Testis (tissue), 3 donors: ENCODE data around the gene HIP1. TPM values are rescaled to one million over a fixed set of nuclear protein-coding genes. Genes with fewer than 3 reads are reported as not detected.
"Not testable (repeated sequence)": the region's sequence is repeated elsewhere in the genome, so short reads cannot be mapped to it uniquely, and the experiment has no call there.

ENCODE experiments used
- DNase-seq: peaks from one replicate; pipeline ENCODE4 v3.0.0-alpha.2; 2019
- H3K27ac ChIP-seq, 2 donors: fragments of 200-600 bp; sonication (generic); one replicate each; pipeline ENCODE4 v1.5.1; 2019
- H3K27me3 ChIP-seq: fragments of 200-600 bp; sonication (generic); one replicate; pipeline ENCODE4 v1.5.1; 2019
- H3K36me3 ChIP-seq: fragments of 200-600 bp; sonication (generic); one replicate; pipeline ENCODE4 v1.5.1; 2017; ENCODE audit warnings: low read depth; ENCODE audit errors: missing control alignments
- H3K4me1 ChIP-seq: fragments of 200-600 bp; sonication (generic); one replicate; pipeline ENCODE4 v1.5.1; 2019
- H3K4me3 ChIP-seq, 2 donors: fragments of 200-600 bp; sonication (generic); one replicate each; pipeline ENCODE4 v1.5.1; 2017 to 2019
- H3K9me3 ChIP-seq: fragments of 200-600 bp; sonication (generic); one replicate; pipeline ENCODE4 v1.5.1; 2017
- POLR2A ChIP-seq: fragments of 450-650 bp; IDR thresholded peaks from one replicate; pipeline ENCODE4 v1.6.1; 2017; ENCODE audit warnings: antibody characterized with exemption, mild to moderate bottlenecking, moderate library complexity
- WGBS, 2 donors: methylation state at CpG; one replicate each; pipeline ENCODE4 v1.1.5; 2018; 5-methylcytosine and 5-hydroxymethylcytosine counted together
- intact Hi-C: fragments of 100-400 bp; cut with DNase I; formaldehyde crosslinking; loops from one replicate; pipeline ENCODE4 v1.15.1; 2023; ENCODE audit warnings: low total_unique reads
- polyA plus RNA-seq: library from polyadenylated mRNA; stranded (reverse); fragments of 350-450 nt; fragmentation: Illumina TruSeq; extraction: RNeasy Lipid Tissue Mini Kit (QIAGEN cat#74804); gene quantifications from one replicate; pipeline ENCODE4 v1.2.3, GENCODE V29; 2014; ENCODE audit warnings: low read depth, low replicate concordance; ENCODE audit not compliant: insufficient read depth
- total RNA-seq, 2 donors: library from RNA; depleted of rRNA; stranded (reverse); fragments of >200 nt; gene quantifications; one replicate each; pipeline ENCODE4 v1.2.3, GENCODE V29; 2016
- TF ChIP-seq, protein P1 (sequence below), 3 experiments: fragments of 450-650 bp in 2 of 3; fragments of 200-600 bp in 1 of 3; sonication (generic) in 1 of 3; IDR thresholded peaks; one replicate each; pipeline ENCODE4 v1.5.1; 2016 to 2019; ENCODE audit warnings: antibody characterized with exemption in 3 of 3, mild to moderate bottlenecking in 2 of 3, moderate library complexity in 1 of 3

HIP1 gene
- total and polyA plus RNA-seq, 3 donors from 2014 or later: 43.5 to 85.4 (median 68.0) TPM

DNA sequence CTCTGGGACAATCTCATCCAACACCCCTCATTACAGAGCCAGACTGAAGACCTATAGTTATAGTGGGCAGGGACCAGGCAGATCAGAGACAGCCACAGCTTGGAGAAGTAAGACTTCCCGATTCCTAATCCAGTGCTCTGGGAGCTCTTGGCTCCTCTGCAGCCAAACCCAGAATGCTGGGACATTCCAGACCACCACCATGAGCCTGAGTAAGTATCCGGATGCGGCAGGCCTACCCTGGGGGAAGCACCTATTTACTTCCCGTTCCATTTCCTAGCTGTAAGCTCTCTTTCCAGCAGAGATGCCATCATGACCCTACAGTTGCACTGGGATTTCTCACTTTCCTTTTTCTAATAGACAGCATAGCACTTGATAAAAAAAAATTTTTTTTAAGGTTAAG, 16.4 kb downstream of the HIP1 start:
- H3K4me3 ChIP-seq: no peak overlapping the region
- peaks cover 3% of the 10 kb centered on the region for H3K4me1 ChIP-seq
- H3K27ac ChIP-seq: no peak overlapping the region
- DNase-seq: no peak
- no peaks in the 10 kb centered on the region for H3K9me3 ChIP-seq
- no peak for TF ChIP-seq POLR2A
- TF ChIP-seq, protein P1, sequence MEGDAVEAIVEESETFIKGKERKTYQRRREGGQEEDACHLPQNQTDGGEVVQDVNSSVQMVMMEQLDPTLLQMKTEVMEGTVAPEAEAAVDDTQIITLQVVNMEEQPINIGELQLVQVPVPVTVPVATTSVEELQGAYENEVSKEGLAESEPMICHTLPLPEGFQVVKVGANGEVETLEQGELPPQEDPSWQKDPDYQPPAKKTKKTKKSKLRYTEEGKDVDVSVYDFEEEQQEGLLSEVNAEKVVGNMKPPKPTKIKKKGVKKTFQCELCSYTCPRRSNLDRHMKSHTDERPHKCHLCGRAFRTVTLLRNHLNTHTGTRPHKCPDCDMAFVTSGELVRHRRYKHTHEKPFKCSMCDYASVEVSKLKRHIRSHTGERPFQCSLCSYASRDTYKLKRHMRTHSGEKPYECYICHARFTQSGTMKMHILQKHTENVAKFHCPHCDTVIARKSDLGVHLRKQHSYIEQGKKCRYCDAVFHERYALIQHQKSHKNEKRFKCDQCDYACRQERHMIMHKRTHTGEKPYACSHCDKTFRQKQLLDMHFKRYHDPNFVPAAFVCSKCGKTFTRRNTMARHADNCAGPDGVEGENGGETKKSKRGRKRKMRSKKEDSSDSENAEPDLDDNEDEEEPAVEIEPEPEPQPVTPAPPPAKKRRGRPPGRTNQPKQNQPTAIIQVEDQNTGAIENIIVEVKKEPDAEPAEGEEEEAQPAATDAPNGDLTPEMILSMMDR (IDR thresholded peaks at IDR 0.05): no peak
- no peaks in the 10 kb centered on the region for H3K36me3 ChIP-seq
- WGBS, 2 donors: 60 to 79% methylated on average over 4 of the region's 4 CpGs
- intact Hi-C loops: no loop called here
- H3K27me3 ChIP-seq: no peaks in the 10 kb centered on the region

DNA sequence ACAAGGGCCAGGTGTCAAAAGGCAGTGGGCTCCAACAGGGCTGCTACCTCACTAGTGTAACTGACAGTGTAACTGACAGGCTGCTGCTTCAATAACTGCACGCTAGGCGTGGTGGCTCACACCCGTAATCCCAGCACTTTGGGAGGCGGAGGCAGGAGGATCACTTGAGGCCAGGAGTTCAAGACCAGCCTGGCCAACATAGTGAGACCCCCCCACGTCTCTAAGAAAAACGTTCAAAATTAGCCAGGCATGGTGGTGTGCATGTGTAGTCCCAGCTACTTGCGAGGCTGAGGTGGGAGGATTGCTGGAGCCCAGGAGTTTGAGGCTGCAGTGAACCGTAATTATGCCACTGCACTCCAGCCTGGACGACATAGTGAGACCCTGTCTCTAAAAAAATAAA, 16.8 kb downstream of the HIP1 start:
- intact Hi-C loops, H3K27ac ChIP-seq, H3K36me3 ChIP-seq, H3K27me3 ChIP-seq, H3K9me3 ChIP-seq, H3K4me3 ChIP-seq, H3K4me1 ChIP-seq, DNase-seq: not testable (repeated sequence)
- WGBS, 2 donors: 89 to 93% methylated on average over 9 of the region's 9 CpGs

DNA sequence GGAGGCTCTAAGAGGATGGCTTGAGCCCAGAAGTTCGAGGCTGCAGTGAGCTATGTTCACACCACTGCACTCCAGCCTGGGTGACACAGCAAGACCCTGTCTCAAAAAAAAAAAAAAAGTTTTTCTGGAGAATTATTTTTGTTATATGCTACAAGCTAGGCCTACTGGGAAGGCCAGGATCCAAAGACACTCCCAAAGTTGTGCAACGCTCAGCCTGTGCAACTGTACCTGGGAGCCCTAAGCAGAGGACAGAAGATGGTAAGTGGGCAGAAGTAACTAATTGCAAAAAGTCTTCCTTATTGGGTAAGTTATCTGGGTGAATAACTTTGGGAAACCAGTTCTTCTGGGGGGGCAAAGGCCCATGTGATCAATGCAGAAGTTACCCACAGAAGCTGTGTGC, 17.3 kb downstream of the HIP1 start:
- Histone ChIP-seq H3K4me3 (no peak overlapping the region), H3K4me1 (no peaks in the 10 kb centered on the region), H3K27ac (no peak overlapping the region), H3K27me3 (no peaks in the 10 kb centered on the region), H3K36me3 (no peaks in the 10 kb centered on the region), H3K9me3 (no peaks in the 10 kb centered on the region)
- intact Hi-C loops: no loop called here
- WGBS, 2 donors: 95 to 98% methylated on average over 2 of the region's 2 CpGs
- DNase-seq: no peak
- TF ChIP-seq POLR2A: no peak
- TF ChIP-seq, protein P1 (IDR thresholded peaks at IDR 0.05): no peak

DNA sequence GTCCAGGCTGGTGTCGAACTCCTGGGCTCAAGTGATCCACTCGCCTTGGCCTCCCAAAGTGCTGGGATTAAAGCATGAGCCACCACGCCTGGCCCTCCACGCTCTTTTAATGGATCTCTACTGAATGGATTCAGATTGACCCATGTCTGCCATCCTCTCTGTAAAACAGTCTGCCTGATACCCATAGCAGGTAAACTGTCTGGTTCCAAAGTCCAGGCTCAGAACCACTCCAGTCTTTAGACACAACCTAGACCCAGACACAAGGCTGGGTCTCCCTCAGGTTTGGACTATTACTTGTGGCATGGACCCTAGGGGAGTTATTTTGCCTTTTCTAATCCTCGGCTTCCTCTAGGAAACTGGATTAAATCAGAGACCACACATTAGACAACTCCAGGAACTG, 19.1 kb downstream of the HIP1 start:
- intact Hi-C loops: no loop called here
- no peaks in the 10 kb centered on the region for H3K27me3 ChIP-seq
- 90 to 97% methylated on average over 5 of the region's 5 CpGs for WGBS, 2 donors

DNA sequence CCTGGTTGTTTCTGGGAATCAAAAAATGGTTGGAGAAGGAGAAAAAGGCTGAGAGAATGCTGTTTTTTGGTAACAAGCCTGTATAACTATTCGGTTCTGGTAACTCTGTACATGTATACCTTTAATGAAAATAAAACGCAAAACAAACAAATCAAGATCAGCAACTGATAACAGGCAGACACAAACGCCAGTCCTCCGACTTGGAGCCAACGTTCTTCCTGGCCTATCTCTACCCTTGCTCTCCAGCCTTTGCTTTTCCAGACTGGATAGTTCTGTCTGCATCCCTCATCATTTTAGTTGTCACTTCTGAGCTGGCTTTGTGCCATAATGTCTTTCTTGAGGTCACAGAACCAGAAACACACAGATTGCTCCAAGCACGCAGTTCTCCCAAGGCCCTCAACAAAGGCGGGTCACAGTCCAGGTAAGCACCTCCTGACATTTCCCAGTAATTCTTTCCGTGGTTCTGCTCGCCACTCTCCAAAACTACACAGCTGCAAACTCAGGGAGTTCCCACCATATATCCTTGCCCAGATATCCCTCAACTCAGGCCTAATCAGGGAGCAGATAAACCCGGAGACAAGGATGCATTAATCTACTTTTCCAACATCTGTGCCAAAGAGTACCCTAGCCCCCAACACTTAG, 20.2 kb downstream of the HIP1 start:
- TF ChIP-seq, protein P1 (IDR thresholded peaks at IDR 0.05): no peak
- no peak for TF ChIP-seq POLR2A
- DNase-seq: no peak
- Histone ChIP-seq H3K9me3 (no peaks in the 10 kb centered on the region), H3K27me3 (no peaks in the 10 kb centered on the region), H3K27ac (no peak overlapping the region), H3K4me1 (no peaks in the 10 kb centered on the region), H3K36me3 (no peaks in the 10 kb centered on the region), H3K4me3 (no peak overlapping the region)
- intact Hi-C loops: no loop called here
- WGBS, 2 donors: 66 to 72% methylated on average over 10 of the region's 10 CpGs

More for the DNA sequence above, 19.1 kb downstream of the HIP1 start:
- no peaks in the 10 kb centered on the region for H3K9me3 ChIP-seq
- no peak for DNase-seq
- H3K36me3 ChIP-seq: no peaks in the 10 kb centered on the region
- no peak overlapping the region for H3K27ac ChIP-seq
- H3K4me1 ChIP-seq: no peaks in the 10 kb centered on the region
- no peak overlapping the region for H3K4me3 ChIP-seq
- TF ChIP-seq, protein P1 (IDR thresholded peaks at IDR 0.05): no peak
- no peak for TF ChIP-seq POLR2A

DNA sequence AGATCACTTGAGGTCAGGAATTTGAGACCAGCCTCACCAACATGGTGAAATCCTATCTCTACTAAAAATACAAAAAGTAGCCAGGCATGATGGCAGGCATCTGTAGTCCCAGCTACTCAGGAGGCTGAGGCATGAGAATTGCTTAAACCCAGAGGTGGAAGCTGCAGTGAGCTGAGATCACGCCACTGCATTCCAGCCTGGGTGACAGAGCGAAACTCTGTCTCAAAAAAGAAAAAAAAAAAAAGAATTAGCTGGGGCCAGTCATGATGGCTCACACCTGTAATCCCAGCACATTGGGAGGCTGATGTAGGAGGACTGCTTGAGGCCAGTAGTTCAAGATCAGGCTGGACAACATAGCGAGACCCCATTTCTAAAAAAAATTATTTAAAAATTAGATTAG, 21.0 kb downstream of the HIP1 start:
- intact Hi-C loops, DNase-seq, H3K27me3 ChIP-seq, H3K4me3 ChIP-seq, H3K9me3 ChIP-seq, H3K4me1 ChIP-seq, H3K27ac ChIP-seq, H3K36me3 ChIP-seq: not testable (repeated sequence)
- 94 to 99% methylated on average over 3 of the region's 3 CpGs for WGBS, 2 donors
